ENCODE results near the gene LAMA5. TPM values are rescaled to one million over a fixed set of nuclear protein-coding genes. Genes with fewer than 3 reads are reported as not detected.

The LAMA5 gene
- total RNA-seq, 4 donors from 2014 or later, result 93.9 to 179 (median 117) TPM

DNA sequence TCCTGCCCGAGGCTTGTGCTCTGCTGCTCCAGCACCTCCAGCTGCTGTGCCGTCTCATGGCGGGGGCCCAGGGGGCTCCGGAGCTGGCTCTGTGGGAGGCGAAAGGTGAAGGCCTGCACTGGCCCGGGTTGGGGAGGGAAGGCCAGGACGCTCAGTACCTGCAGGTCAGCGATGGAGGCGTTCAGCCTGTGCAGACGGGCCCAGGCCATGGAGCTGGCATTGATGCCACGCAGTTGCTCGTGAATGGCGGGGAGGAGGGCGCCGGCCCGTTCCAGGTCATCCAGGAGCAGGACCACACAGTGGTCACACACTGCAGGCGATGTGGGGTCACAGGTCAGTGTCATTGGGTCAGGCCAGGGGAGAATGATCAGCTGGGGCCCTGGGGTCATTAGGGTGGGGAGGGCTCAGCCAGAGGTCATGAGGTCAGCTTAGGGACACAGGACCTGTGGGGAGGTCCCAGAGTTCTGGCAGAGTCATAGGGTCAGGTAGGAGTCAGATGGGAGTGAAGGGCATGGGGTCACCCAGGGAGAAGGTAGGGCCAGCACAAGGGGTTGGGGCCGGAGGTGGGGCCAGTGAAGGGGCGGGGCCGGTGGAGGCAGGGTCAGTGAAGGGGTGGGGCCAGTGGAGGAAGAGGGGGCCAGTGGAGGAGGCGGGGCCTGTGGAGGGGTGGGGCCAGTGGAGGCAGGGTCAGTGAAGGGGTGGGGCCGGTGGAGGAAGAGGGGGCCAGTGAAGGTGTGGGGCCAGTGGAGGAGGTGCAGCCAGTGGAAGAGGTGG, 46.3 kb downstream of the LAMA5 start:
- Histone ChIP-seq H3K4me1 (no peaks in the 10 kb centered on the region), H3K9me3 (no peaks in the 10 kb centered on the region), H3K27me3 (no peaks in the 10 kb centered on the region), H3K4me3 (replicated peaks in 1 of 3) (no peak overlapping the region), H3K36me3 (peaks cover 60 to 69% of the 10 kb centered on the region in 2 donors), H3K27ac (no peak overlapping the region)
- intact Hi-C loops (cut with DNase I), result no loop called here
- TF ChIP-seq, protein P1, sequence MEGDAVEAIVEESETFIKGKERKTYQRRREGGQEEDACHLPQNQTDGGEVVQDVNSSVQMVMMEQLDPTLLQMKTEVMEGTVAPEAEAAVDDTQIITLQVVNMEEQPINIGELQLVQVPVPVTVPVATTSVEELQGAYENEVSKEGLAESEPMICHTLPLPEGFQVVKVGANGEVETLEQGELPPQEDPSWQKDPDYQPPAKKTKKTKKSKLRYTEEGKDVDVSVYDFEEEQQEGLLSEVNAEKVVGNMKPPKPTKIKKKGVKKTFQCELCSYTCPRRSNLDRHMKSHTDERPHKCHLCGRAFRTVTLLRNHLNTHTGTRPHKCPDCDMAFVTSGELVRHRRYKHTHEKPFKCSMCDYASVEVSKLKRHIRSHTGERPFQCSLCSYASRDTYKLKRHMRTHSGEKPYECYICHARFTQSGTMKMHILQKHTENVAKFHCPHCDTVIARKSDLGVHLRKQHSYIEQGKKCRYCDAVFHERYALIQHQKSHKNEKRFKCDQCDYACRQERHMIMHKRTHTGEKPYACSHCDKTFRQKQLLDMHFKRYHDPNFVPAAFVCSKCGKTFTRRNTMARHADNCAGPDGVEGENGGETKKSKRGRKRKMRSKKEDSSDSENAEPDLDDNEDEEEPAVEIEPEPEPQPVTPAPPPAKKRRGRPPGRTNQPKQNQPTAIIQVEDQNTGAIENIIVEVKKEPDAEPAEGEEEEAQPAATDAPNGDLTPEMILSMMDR (IDR thresholded peaks at IDR 0.05), result no peak
- TF ChIP-seq POLR2A (IDR thresholded peaks at IDR 0.05), result no peak
- 94 to 97% methylated on average over 21 to 22 of the region's 22 CpGs for WGBS, 2 donors
- DNase-seq, result no peak

GRCh38 chr20:62319346-62319909, 47.7 kb downstream of the LAMA5 start:
- Histone ChIP-seq H3K27ac (no peak overlapping the region), H3K36me3 (peaks cover 60 to 71% of the 10 kb centered on the region in 2 donors), H3K27me3 (no peaks in the 10 kb centered on the region), H3K9me3 (no peaks in the 10 kb centered on the region), H3K4me3 (replicated peaks in 1 of 3) (no peak overlapping the region), H3K4me1 (no peaks in the 10 kb centered on the region)
- intact Hi-C loops (cut with DNase I), result no loop called here
- no peak for DNase-seq
- 87 to 89% methylated on average over 10 to 25 of the region's 29 CpGs for WGBS, 2 donors
- TF ChIP-seq, protein P1 (IDR thresholded peaks at IDR 0.05), result no peak
- TF ChIP-seq POLR2A (IDR thresholded peaks at IDR 0.05), result no peak

DNA sequence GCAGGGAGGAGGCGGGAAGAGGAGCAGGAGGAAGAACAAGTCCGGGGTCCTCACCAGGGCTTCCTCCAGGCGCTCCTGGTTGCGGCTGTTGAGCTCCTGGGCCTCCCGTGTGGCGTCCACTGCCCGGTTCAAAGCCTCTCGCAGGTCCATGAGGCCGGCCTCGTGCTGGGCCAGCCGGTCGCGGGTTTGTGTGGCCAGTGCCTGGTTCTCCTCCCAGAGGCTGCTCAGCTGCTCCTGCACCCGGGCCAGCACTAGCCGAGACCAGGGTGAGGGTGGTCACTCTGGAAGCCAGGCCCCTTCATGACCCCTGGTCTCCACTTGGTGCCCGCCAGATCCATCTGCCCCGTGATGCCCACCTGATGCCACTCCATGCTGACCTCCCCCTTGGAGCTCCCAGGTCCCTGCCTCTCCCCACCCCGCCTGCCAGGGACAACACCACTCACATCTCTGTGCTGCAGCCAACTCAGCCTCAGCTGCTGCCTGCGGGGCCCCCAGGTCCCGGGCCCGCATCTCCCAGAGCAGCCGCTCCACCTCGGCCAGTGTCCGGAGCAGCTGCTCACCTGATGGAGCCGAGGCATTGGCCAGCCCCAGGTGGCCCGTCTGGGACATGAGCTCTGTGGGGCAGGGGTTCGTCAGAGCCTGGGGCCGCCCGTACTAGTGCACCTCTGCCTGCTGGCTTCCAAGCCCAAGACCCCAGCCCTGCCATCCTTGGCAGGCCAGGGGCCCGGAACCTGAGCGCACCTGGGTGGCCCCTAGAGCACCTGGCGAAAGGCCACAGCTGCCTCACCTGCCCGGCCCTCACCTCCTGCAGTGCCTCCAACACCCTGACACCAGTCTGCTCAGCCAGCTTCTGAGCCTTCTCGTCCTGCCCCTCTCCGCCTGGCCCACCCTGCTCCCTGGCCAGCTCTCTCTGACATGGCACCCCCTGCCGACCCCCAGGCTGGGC, 48.4 kb downstream of the LAMA5 start:
- no peak for DNase-seq
- peaks cover 56 to 68% of the 10 kb centered on the region in 2 donors for H3K36me3 ChIP-seq
- no peak overlapping the region for H3K27ac ChIP-seq
- no peaks in the 10 kb centered on the region for H3K4me1 ChIP-seq
- no peaks in the 10 kb centered on the region for H3K9me3 ChIP-seq
- no peak overlapping the region for H3K4me3 ChIP-seq (replicated peaks in 1 of 3)
- WGBS, 2 donors, result 94 to 95% methylated on average over 17 to 23 of the region's 36 CpGs
- intact Hi-C loops (cut with DNase I), result no loop called here
- TF ChIP-seq POLR2A (IDR thresholded peaks at IDR 0.05), result no peak
- TF ChIP-seq, protein P1 (IDR thresholded peaks at IDR 0.05), result no peak
- H3K27me3 ChIP-seq, result no peaks in the 10 kb centered on the region

DNA sequence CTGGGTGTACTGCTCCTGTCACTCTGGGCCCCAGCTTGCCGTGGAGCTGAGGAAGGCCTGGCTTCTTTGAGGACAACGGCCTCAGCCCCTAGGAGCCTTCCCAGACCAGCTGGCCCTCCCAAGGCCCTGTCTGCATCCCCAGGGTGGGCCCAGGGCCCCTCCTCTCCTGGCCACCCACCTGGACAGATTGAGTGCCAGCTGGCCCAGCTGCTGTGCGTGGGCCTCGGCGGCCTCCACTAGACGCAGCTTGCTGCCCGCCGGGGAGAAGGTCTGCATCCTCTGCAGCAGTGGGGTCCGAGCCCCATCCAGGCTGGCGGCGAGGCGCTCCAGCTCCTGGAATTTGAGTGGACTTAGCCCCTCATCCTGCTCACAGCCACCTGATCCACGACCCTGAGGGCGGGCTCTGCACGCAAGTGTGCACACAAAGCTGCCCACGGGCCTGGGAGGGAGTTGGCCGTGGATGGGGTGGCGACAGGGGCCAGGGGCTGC, 49.9 kb downstream of the LAMA5 start:
- Histone ChIP-seq H3K4me1 (no peaks in the 10 kb centered on the region), H3K36me3 (peaks cover 65 to 76% of the 10 kb centered on the region in 2 donors), H3K27me3 (no peaks in the 10 kb centered on the region), H3K4me3 (replicated peaks in 1 of 3) (no peak overlapping the region), H3K9me3 (no peaks in the 10 kb centered on the region), H3K27ac (no peak overlapping the region)
- TF ChIP-seq, protein P1 (IDR thresholded peaks at IDR 0.05), result no peak
- TF ChIP-seq POLR2A (IDR thresholded peaks at IDR 0.05), result no peak
- 42 to 75% methylated on average over 2 to 4 of the region's 18 CpGs for WGBS, 2 donors
- intact Hi-C loops (cut with DNase I), result no loop called here
- DNase-seq, result no peak

All from thyroid gland (tissue), 4 donors.